GM13977 (cell line): ENCODE results near the gene IL18RAP.

ENCODE experiments used
- DNase-seq: peaks from one replicate; pipeline ENCODE4 v3.0.0; 2012; ENCODE audit warnings: low spot score
- in situ Hi-C: fragments of 300-500 bp; cut with MboI; formaldehyde crosslinking; loops from one replicate; pipeline ENCODE4 v1.12.0; 2022; ENCODE audit warnings: low sequenced_read_pairs, low pct_unique_long_range_greater_than_20kb, mixed read lengths, inconsistent platforms; ENCODE audit not compliant: unreplicated experiment
- TF ChIP-seq, protein P1 (sequence below): IDR thresholded peaks from 2 replicates; pipeline ENCODE4 v1.5.1; 2012; ENCODE audit warnings: mild to moderate bottlenecking, control low read depth; ENCODE audit not compliant: insufficient read depth; ENCODE audit errors: extremely low read depth, missing control alignments

Gene IL18RAP

DNA sequence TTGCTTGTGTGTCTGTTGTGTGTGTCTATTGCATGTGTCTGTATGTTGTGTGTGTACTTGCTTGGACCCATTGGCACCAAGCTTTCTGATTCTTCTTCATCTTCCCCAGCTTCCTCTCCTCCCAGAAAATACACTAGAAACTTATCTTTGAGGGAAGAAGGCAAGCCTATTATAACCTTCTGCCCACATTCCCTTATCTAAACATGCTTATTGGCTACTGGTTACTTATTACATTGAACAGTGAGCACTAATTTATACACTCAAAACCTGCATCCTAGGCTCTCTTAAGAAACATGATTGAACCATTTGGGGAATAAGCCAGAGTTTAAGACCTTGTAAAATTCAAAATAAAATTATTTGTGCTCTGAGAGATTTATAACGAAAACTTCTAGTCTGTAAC, 76.6 kb downstream of the IL18RAP start:
- no peak for DNase-seq
- TF ChIP-seq, protein P1, sequence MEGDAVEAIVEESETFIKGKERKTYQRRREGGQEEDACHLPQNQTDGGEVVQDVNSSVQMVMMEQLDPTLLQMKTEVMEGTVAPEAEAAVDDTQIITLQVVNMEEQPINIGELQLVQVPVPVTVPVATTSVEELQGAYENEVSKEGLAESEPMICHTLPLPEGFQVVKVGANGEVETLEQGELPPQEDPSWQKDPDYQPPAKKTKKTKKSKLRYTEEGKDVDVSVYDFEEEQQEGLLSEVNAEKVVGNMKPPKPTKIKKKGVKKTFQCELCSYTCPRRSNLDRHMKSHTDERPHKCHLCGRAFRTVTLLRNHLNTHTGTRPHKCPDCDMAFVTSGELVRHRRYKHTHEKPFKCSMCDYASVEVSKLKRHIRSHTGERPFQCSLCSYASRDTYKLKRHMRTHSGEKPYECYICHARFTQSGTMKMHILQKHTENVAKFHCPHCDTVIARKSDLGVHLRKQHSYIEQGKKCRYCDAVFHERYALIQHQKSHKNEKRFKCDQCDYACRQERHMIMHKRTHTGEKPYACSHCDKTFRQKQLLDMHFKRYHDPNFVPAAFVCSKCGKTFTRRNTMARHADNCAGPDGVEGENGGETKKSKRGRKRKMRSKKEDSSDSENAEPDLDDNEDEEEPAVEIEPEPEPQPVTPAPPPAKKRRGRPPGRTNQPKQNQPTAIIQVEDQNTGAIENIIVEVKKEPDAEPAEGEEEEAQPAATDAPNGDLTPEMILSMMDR, result no peak
- in situ Hi-C loops, result no loop called here
